ENCODE results near the gene SFMBT1. TPM values are rescaled to one million over a fixed set of nuclear protein-coding genes. Genes with fewer than 3 reads are reported as not detected.

Gene SFMBT1
- total and polyA plus RNA-seq, 2 experiments from 2014 or later: 5.3 to 24.0 TPM

DNA sequence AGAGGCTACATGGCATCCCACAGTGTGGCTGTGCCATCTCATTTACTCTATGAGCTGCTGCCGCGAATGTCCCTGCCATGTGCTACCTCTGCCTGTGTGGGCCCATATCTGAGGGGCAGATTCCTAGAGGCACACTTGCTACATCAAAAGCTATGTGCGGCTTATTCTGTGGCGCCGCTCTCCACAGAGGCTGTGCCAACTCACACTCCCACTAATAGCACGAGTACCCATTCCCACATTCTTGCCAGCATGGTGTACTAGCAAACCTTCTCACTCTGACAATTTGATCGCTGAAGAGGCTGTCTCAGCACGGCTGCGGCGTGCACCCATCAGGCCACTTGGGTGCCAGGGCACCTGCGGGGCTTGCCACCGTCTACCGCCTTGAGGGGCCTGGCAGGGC is 179.9 kb downstream of the SFMBT1 start:
- Histone ChIP-seq H3K9me2 (ENCODE audit: insufficient read depth) (no peaks in the 10 kb centered on the region), H3K27me3 (ENCODE audit: insufficient read depth) (no peaks in the 10 kb centered on the region), H3K27ac (ENCODE audit: low read depth) (no peak overlapping the region), H3K4me2 (no peak overlapping the region), H4K20me1 (replicated peaks; ENCODE audit: insufficient read depth) (no peaks in the 10 kb centered on the region), H3K79me2 (replicated peaks; ENCODE audit: insufficient read depth) (no peaks in the 10 kb centered on the region), H3K36me3 (ENCODE audit: insufficient read depth) (no peaks in the 10 kb centered on the region), H3F3A (replicated peaks; ENCODE audit: low read depth) (no peaks in the 10 kb centered on the region), H2AFZ (no peak overlapping the region), H3K4me1 (ENCODE audit: insufficient read depth) (no peaks in the 10 kb centered on the region), H3K4me3 (no peak overlapping the region)
- Mint-ChIP-seq H3K27me3 (ENCODE audit: insufficient read depth, low read depth, poor library complexity) (no peaks in the 10 kb centered on the region), H3K9me3 (peaks cover 15% of the 10 kb centered on the region), H3K27ac (no peak overlapping the region), H3K4me3 (no peak overlapping the region), H3K36me3 (ENCODE audit: low read depth) (peaks cover 34% of the 10 kb centered on the region), H3K4me1 (no peaks in the 10 kb centered on the region)
- ATAC-seq (no peak), DNase-seq (ENCODE audit: low spot score) (no peak)
- TF ChIP-seq NANOG (IDR thresholded peaks at IDR 0.05; ENCODE audit: borderline replicate concordance) (no peak), ZNF114 (CRISPR knock-in tag; IDR thresholded peaks at IDR 0.05) (no peak), ZNF331 (CRISPR knock-in tag; IDR thresholded peaks at IDR 0.05; ENCODE audit: low read depth) (no peak), STAT1 (IDR thresholded peaks at IDR 0.05; ENCODE audit: unreplicated experiment) (no peak), POLR2AphosphoS5 (IDR thresholded peaks at IDR 0.05; ENCODE audit: low read depth) (no peak), EZH2phosphoT487 (IDR thresholded peaks at IDR 0.05; ENCODE audit: unreplicated experiment) (no peak), CREB1 (CRISPR knock-in tag; IDR thresholded peaks at IDR 0.05; ENCODE audit: low read depth) (no peak), EZH2 (IDR thresholded peaks at IDR 0.05; ENCODE audit: low read depth, unreplicated experiment) (no peak), JUNB (IDR thresholded peaks at IDR 0.05; ENCODE audit: unreplicated experiment) (no peak)
- TF ChIP-seq, protein P1, sequence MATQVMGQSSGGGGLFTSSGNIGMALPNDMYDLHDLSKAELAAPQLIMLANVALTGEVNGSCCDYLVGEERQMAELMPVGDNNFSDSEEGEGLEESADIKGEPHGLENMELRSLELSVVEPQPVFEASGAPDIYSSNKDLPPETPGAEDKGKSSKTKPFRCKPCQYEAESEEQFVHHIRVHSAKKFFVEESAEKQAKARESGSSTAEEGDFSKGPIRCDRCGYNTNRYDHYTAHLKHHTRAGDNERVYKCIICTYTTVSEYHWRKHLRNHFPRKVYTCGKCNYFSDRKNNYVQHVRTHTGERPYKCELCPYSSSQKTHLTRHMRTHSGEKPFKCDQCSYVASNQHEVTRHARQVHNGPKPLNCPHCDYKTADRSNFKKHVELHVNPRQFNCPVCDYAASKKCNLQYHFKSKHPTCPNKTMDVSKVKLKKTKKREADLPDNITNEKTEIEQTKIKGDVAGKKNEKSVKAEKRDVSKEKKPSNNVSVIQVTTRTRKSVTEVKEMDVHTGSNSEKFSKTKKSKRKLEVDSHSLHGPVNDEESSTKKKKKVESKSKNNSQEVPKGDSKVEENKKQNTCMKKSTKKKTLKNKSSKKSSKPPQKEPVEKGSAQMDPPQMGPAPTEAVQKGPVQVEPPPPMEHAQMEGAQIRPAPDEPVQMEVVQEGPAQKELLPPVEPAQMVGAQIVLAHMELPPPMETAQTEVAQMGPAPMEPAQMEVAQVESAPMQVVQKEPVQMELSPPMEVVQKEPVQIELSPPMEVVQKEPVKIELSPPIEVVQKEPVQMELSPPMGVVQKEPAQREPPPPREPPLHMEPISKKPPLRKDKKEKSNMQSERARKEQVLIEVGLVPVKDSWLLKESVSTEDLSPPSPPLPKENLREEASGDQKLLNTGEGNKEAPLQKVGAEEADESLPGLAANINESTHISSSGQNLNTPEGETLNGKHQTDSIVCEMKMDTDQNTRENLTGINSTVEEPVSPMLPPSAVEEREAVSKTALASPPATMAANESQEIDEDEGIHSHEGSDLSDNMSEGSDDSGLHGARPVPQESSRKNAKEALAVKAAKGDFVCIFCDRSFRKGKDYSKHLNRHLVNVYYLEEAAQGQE (IDR thresholded peaks at IDR 0.05; ENCODE audit: unreplicated experiment): no peak
- TF ChIP-seq, protein P2, sequence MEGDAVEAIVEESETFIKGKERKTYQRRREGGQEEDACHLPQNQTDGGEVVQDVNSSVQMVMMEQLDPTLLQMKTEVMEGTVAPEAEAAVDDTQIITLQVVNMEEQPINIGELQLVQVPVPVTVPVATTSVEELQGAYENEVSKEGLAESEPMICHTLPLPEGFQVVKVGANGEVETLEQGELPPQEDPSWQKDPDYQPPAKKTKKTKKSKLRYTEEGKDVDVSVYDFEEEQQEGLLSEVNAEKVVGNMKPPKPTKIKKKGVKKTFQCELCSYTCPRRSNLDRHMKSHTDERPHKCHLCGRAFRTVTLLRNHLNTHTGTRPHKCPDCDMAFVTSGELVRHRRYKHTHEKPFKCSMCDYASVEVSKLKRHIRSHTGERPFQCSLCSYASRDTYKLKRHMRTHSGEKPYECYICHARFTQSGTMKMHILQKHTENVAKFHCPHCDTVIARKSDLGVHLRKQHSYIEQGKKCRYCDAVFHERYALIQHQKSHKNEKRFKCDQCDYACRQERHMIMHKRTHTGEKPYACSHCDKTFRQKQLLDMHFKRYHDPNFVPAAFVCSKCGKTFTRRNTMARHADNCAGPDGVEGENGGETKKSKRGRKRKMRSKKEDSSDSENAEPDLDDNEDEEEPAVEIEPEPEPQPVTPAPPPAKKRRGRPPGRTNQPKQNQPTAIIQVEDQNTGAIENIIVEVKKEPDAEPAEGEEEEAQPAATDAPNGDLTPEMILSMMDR (conservative IDR thresholded peaks at IDR 0.05; ENCODE audit: low read depth in 2 of 2): no peak
- TF ChIP-seq, protein P3, sequence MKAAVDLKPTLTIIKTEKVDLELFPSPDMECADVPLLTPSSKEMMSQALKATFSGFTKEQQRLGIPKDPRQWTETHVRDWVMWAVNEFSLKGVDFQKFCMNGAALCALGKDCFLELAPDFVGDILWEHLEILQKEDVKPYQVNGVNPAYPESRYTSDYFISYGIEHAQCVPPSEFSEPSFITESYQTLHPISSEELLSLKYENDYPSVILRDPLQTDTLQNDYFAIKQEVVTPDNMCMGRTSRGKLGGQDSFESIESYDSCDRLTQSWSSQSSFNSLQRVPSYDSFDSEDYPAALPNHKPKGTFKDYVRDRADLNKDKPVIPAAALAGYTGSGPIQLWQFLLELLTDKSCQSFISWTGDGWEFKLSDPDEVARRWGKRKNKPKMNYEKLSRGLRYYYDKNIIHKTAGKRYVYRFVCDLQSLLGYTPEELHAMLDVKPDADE (IDR thresholded peaks at IDR 0.05): no peak
- TF ChIP-seq, protein P4, sequence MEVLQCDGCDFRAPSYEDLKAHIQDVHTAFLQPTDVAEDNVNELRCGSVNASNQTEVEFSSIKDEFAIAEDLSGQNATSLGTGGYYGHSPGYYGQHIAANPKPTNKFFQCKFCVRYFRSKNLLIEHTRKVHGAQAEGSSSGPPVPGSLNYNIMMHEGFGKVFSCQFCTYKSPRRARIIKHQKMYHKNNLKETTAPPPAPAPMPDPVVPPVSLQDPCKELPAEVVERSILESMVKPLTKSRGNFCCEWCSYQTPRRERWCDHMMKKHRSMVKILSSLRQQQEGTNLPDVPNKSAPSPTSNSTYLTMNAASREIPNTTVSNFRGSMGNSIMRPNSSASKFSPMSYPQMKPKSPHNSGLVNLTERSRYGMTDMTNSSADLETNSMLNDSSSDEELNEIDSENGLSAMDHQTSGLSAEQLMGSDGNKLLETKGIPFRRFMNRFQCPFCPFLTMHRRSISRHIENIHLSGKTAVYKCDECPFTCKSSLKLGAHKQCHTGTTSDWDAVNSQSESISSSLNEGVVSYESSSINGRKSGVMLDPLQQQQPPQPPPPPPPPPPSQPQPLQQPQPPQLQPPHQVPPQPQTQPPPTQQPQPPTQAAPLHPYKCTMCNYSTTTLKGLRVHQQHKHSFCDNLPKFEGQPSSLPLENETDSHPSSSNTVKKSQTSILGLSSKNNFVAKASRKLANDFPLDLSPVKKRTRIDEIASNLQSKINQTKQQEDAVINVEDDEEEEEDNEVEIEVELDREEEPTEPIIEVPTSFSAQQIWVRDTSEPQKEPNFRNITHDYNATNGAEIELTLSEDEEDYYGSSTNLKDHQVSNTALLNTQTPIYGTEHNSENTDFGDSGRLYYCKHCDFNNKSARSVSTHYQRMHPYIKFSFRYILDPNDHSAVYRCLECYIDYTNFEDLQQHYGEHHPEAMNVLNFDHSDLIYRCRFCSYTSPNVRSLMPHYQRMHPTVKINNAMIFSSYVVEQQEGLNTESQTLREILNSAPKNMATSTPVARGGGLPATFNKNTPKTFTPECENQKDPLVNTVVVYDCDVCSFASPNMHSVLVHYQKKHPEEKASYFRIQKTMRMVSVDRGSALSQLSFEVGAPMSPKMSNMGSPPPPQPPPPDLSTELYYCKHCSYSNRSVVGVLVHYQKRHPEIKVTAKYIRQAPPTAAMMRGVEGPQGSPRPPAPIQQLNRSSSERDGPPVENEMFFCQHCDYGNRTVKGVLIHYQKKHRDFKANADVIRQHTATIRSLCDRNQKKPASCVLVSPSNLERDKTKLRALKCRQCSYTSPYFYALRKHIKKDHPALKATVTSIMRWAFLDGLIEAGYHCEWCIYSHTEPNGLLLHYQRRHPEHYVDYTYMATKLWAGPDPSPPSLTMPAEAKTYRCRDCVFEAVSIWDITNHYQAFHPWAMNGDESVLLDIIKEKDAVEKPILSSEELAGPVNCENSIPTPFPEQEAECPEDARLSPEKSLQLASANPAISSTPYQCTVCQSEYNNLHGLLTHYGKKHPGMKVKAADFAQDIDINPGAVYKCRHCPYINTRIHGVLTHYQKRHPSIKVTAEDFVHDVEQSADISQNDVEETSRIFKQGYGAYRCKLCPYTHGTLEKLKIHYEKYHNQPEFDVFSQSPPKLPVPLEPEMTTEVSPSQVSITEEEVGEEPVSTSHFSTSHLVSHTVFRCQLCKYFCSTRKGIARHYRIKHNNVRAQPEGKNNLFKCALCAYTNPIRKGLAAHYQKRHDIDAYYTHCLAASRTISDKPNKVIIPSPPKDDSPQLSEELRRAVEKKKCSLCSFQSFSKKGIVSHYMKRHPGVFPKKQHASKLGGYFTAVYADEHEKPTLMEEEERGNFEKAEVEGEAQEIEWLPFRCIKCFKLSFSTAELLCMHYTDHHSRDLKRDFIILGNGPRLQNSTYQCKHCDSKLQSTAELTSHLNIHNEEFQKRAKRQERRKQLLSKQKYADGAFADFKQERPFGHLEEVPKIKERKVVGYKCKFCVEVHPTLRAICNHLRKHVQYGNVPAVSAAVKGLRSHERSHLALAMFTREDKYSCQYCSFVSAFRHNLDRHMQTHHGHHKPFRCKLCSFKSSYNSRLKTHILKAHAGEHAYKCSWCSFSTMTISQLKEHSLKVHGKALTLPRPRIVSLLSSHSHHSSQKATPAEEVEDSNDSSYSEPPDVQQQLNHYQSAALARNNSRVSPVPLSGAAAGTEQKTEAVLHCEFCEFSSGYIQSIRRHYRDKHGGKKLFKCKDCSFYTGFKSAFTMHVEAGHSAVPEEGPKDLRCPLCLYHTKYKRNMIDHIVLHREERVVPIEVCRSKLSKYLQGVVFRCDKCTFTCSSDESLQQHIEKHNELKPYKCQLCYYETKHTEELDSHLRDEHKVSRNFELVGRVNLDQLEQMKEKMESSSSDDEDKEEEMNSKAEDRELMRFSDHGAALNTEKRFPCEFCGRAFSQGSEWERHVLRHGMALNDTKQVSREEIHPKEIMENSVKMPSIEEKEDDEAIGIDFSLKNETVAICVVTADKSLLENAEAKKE (CRISPR knock-in tag; IDR thresholded peaks at IDR 0.05): no peak

Measured in GM23338 (cell line).